ENCODE results near the gene TRMT44.

DNA sequence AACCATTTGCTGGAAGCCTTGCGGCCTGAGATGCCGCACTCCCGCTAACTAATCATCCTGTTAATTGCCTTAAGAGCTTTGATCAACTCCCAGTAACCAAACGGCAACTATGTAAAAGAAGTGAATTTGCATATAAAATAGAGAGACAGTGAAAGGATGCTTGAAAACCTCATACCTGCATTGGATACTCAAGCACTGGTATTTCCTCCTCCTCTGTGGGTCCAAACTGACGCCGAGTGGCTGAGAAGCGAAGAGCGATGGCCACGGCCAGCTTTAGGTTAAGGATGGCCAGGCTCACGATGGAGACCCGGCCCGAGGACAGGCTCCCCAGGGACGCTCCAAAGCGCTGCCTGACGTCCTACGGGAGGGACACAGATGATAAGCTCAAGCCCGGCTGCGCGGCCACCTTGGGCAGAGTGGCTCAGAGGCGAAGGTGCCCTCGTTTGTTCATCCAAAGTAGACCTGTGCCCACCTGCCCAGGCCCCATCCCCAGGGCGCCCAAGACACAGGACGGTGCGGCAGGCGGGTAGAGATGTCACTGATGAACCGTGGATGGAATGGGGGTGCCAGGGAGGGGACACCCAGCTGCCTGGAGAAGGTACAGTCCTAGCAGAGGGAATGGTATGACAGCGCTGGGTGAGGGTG lies 43.7 kb upstream of the TRMT44 start:
- TF ChIP-seq, protein P1, sequence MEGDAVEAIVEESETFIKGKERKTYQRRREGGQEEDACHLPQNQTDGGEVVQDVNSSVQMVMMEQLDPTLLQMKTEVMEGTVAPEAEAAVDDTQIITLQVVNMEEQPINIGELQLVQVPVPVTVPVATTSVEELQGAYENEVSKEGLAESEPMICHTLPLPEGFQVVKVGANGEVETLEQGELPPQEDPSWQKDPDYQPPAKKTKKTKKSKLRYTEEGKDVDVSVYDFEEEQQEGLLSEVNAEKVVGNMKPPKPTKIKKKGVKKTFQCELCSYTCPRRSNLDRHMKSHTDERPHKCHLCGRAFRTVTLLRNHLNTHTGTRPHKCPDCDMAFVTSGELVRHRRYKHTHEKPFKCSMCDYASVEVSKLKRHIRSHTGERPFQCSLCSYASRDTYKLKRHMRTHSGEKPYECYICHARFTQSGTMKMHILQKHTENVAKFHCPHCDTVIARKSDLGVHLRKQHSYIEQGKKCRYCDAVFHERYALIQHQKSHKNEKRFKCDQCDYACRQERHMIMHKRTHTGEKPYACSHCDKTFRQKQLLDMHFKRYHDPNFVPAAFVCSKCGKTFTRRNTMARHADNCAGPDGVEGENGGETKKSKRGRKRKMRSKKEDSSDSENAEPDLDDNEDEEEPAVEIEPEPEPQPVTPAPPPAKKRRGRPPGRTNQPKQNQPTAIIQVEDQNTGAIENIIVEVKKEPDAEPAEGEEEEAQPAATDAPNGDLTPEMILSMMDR (conservative IDR thresholded peaks at IDR 0.05; ENCODE audit: low read depth, low read length): no peak
- no peak for TF ChIP-seq EZH2 (IDR thresholded peaks at IDR 0.05; ENCODE audit: low read length, unreplicated experiment)
- TF ChIP-seq EZH2phosphoT487 (IDR thresholded peaks at IDR 0.05; ENCODE audit: borderline replicate concordance, low read length): no peak

All from PC-3 (cell line).